Activated T-cell treated with anti-CD3 and anti-CD28 coated beads, Interleukin-2, amount 50 U/mL, for 4 hours (primary cell): Measurements from ENCODE around the gene USP13. TPM values are rescaled to one million over a fixed set of nuclear protein-coding genes. Genes with fewer than 3 reads are reported as not detected.

Experiments
- ATAC-seq, 2 donors: fragments of 200-7000 bp; cut with Tn5 transposase; one replicate each; pipeline ENCODE4 v1.10.0; 2021
- DNase-seq: peaks from one replicate; pipeline ENCODE4 v3.0.0-alpha.2; 2020
- H3K27me3 Mint-ChIP-seq: one replicate; pipeline ENCODE4 v1.8.0; 2021; ENCODE audit warnings: low read depth, mixed read lengths
- H3K36me3 Mint-ChIP-seq: one replicate; pipeline ENCODE4 v1.8.0; 2022; ENCODE audit warnings: mixed read lengths; ENCODE audit not compliant: insufficient read depth
- H3K4me1 Mint-ChIP-seq: one replicate; pipeline ENCODE4 v1.8.0; 2021; ENCODE audit warnings: low read depth, mixed read lengths
- H3K4me3 Mint-ChIP-seq: one replicate; pipeline ENCODE4 v1.8.0; 2021; ENCODE audit warnings: mild to moderate bottlenecking, moderate library complexity, mixed read lengths
- H3K9me3 Mint-ChIP-seq: one replicate; pipeline ENCODE4 v1.8.0; 2021; ENCODE audit warnings: mixed read lengths
- total RNA-seq, 3 donors: library from RNA; stranded (reverse); gene quantifications; one replicate each; pipeline ENCODE4 v1.2.1, GENCODE V29; 2021

Gene USP13
- total RNA-seq, 3 donors from 2014 or later, result 6.6 to 9.7 (median 9.1) TPM

DNA sequence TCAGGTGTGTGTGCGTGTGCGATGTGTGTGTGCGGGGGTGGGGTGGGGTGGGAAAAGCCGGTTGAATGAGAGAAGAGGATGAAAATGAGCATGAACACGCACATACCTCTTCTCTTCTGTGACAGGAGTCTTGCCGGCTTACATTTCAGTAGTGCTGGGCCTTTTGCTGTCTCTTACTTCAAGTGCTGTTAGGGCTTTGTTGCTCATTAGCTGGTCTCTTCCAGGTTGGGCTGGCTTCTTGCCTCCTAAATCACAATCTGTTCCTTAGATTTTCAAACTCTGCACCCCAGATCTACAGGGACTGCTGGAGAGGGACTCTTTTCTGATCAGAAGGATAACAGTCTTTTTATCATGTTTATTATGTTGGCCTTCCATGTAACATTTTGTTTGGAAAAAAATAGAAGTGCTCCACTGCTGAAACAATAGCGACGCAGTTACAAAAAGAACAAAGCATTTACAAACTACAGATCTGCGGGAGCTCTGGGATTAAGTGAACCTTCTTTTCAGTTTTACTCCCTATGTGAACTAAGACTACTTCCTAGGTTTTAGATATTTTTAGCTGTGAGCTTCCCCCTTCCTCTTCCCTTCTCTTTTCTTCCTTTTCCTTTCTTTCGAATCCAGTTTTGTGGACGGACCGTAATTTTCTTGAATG lies 48.5 kb downstream of the USP13 start:
- Mint-ChIP-seq H3K4me1 (no peaks in the 10 kb centered on the region), H3K27me3 (no peaks in the 10 kb centered on the region), H3K9me3 (no peaks in the 10 kb centered on the region), H3K36me3 (peaks cover 13% of the 10 kb centered on the region), H3K4me3 (no peak overlapping the region)
- DNase-seq, result no peak
- no peak for ATAC-seq

DNA sequence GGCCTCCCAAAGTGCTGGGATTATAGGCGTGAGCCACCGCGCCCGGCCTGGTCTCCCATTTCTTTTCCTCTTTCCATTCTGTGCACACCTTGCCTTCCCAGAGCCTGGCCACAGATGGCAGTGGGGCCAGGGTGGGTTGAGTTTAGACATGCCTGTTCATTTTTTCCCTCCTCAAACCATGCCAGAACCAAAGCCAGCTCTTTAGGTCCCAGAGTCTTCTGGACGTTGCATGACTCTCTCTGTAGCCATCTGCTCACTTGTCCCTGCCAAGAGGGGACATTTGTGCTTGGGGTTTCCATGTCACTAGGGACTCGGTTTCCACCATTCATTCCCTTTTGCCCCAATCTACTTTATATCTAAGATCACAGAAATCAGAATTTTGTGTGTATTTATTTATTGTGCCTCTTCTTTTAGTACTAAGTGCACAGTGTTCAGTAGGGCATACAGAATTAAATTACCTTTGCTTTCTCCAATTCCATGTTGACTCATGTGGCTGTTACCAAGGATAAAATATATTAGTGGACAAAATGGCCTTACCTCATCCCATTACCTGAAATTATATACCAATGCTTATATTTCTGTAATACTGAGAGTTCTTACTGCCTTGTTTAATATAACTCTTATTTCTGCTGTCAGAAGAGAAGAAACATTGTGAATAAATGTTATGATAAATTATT lies 49.6 kb downstream of the USP13 start:
- H3K4me3 Mint-ChIP-seq, result no peak overlapping the region
- ATAC-seq, result no peak
- peaks cover 17% of the 10 kb centered on the region for H3K36me3 Mint-ChIP-seq
- DNase-seq, result no peak
- no peaks in the 10 kb centered on the region for H3K4me1 Mint-ChIP-seq
- H3K9me3 Mint-ChIP-seq, result no peaks in the 10 kb centered on the region
- H3K27me3 Mint-ChIP-seq, result no peaks in the 10 kb centered on the region

DNA sequence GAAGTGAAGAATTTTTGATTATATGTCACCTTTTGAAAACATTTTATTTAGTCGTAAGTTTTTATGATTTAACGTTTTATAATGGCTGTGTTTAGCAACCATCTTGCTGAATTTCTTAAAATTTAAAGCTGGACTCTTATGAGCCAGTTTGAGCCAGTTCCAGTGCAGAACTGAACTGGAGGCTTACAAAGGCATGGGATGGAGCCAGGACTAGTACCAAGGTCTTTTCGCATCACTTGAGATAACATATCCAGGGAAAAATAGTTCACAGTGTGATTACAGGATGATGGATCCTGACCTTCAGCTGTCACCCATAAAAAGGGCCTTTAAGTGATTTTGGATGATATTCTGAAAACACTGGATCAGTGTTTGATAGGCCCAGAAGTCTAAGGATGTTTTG lies 51.0 kb downstream of the USP13 start:
- no peaks in the 10 kb centered on the region for H3K9me3 Mint-ChIP-seq
- no peaks in the 10 kb centered on the region for H3K4me1 Mint-ChIP-seq
- no peak overlapping the region for H3K4me3 Mint-ChIP-seq
- ATAC-seq (no peak), DNase-seq (no peak)
- H3K36me3 Mint-ChIP-seq, result peaks cover 26% of the 10 kb centered on the region
- H3K27me3 Mint-ChIP-seq, result no peaks in the 10 kb centered on the region

DNA sequence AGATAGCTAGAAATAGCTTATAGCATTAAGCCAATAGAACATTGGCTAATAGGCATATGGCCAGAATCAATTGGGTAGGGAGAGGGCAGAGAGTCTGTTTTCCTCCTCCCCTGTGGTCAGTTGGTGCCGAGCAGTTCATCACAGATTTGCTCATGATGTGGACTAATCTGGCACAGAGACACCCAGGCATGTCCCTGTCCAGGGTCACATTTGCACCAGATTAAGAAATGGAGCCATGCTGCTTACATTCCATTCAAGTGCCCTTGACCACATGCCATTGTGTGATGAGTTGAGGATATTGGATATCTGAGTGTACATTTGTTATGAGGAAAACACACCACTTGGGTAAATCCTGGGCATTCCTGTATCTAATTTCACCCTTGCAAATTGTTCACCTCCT lies 53.4 kb downstream of the USP13 start:
- no peaks in the 10 kb centered on the region for H3K27me3 Mint-ChIP-seq
- no peaks in the 10 kb centered on the region for H3K4me1 Mint-ChIP-seq
- H3K4me3 Mint-ChIP-seq, result no peak overlapping the region
- peaks cover 42% of the 10 kb centered on the region for H3K36me3 Mint-ChIP-seq
- ATAC-seq (no peak), DNase-seq (no peak)
- H3K9me3 Mint-ChIP-seq, result no peaks in the 10 kb centered on the region

DNA sequence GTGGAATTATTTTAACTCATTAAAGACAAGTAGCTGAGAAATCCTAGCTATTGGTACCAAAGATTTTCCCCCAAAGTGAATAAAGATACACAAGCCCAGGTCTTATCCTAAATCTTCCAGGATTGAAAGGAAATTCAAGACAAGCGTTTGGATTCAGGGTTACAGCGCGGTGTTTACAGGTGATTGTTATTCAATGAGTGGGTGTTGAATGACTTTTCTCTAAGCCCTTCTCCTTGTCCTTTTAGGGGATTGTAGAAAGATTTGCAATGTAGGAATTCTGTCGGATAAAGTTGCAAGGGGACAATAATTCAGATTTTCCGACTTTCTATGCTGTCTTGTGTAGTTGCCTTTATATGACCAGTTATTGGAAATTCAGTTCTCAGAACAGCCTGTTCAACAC lies 57.2 kb downstream of the USP13 start:
- no peaks in the 10 kb centered on the region for H3K27me3 Mint-ChIP-seq
- H3K4me3 Mint-ChIP-seq, result no peak overlapping the region

DNA sequence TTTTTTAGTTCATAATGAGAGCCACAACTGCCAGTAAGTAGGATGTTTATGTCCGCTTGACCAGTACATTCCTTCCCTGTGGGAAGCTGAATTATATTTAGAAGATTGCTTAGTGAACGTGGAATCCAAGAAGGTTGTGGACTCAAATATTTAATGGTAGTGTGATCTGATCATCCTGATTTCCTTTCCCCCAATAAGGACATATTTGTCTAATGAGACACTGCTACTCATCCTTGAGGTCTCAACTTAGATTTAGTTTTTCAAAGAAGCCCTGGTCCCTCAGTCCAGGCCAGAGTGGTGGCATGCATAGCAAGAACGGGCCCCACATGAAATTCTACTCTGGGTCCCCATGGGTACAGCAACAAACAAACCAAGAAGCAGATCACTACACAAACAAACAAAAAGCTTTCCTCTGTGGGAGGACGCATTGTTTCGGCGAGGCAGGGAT lies 60.8 kb downstream of the USP13 start:
- Mint-ChIP-seq H3K9me3 (no peaks in the 10 kb centered on the region), H3K36me3 (peaks cover 19% of the 10 kb centered on the region)

More for the DNA sequence above, 57.2 kb downstream of the USP13 start:
- no peaks in the 10 kb centered on the region for H3K9me3 Mint-ChIP-seq
- ATAC-seq (no peak), DNase-seq (no peak)
- peaks cover 28% of the 10 kb centered on the region for H3K36me3 Mint-ChIP-seq
- no peaks in the 10 kb centered on the region for H3K4me1 Mint-ChIP-seq

DNA sequence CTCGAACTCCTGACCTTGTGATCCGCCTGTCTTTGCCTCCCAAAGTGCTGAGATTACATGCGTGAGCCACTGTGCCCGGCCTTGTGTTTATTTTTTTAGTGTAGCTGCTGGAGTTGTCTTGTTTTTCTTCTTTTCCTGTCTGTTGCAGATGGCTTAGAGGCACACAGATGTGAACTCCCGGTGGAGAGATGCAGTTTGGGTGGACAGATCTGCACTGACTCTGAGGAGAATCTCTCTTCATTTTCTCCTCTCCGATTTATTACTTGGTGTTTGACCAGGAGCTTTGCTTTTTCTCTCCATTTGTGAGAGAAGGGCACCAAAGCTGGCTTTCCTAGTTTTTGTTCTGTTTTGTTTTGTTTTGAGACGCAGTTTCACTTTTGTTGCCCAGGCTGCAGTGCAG lies 62.7 kb downstream of the USP13 start:
- no peak for ATAC-seq
- Mint-ChIP-seq H3K4me3 (no peak overlapping the region), H3K36me3 (peaks cover 10% of the 10 kb centered on the region), H3K4me1 (no peaks in the 10 kb centered on the region), H3K9me3 (no peaks in the 10 kb centered on the region), H3K27me3 (no peaks in the 10 kb centered on the region)
- DNase-seq, result no peak

More for the DNA sequence above, 60.8 kb downstream of the USP13 start:
- DNase-seq (no peak), ATAC-seq (no peak)
- Mint-ChIP-seq H3K4me1 (no peaks in the 10 kb centered on the region), H3K4me3 (no peak overlapping the region), H3K27me3 (no peaks in the 10 kb centered on the region)

DNA sequence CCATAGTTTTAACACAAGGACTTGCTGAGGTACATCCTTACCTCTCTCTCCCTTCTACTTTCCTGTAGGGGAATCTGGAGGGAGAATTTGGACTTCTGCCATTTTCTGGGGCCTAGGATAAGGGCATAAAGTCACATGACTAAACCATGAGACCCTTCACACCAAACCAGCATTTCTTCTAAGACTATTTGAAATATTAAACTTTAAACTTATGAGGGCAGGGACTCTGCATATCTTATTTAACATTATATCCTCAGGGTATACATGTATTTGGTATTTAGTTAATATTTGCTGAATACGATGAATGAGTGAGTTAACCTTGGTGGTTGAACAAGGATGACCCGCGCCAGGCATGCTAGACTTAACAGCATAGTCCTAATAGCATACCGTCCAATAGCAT lies 63.4 kb downstream of the USP13 start:
- DNase-seq (no peak), ATAC-seq (no peak)
- H3K4me3 Mint-ChIP-seq, result no peak overlapping the region
- no peaks in the 10 kb centered on the region for H3K9me3 Mint-ChIP-seq
- peaks cover 10% of the 10 kb centered on the region for H3K36me3 Mint-ChIP-seq
- no peaks in the 10 kb centered on the region for H3K27me3 Mint-ChIP-seq
- no peaks in the 10 kb centered on the region for H3K4me1 Mint-ChIP-seq

DNA sequence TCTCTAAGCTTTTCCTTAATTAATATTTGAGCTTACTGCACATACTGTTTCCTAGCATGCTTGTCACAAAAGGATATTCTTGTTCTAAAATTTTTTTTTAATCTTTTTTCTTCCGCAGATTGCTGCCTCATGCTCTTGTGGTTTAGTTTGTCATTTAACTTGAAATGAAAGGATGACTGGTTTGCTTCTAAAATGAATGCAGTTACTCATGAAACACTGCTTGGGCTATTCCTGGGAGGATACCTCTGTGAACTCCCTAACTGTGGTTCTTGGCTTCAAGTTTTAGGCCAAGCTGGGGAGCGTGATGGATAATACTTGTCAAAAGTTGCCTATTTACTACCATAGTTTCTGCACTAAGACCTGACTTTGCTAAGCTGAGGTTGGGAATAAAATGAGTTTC lies 64.0 kb downstream of the USP13 start:
- DNase-seq, result no peak
- Mint-ChIP-seq H3K36me3 (peaks cover 16% of the 10 kb centered on the region), H3K9me3 (no peaks in the 10 kb centered on the region), H3K4me1 (no peaks in the 10 kb centered on the region), H3K4me3 (no peak overlapping the region), H3K27me3 (no peaks in the 10 kb centered on the region)
- ATAC-seq, result no peak

DNA sequence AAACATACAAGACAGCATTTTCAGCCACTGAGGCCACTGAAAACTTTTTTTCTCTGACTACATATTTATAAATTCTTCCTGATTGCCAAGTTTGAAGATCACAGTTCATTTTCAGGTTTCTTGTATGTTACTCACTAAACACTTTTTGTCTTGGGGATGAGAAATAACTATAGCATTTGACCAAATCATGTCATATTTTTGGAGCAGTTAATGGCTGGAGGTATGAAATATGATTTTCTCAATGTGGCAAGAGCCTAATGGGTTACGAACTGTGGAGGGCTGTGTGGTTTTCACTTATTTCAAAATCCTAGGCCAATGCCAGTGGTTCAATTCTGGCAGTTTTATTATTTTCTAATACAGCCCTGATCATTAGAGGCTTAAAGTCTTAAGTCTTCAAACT lies 64.4 kb downstream of the USP13 start:
- Mint-ChIP-seq H3K9me3 (no peaks in the 10 kb centered on the region), H3K36me3 (peaks cover 17% of the 10 kb centered on the region), H3K27me3 (no peaks in the 10 kb centered on the region), H3K4me1 (no peaks in the 10 kb centered on the region), H3K4me3 (no peak overlapping the region)
- no peak for ATAC-seq
- no peak for DNase-seq

DNA sequence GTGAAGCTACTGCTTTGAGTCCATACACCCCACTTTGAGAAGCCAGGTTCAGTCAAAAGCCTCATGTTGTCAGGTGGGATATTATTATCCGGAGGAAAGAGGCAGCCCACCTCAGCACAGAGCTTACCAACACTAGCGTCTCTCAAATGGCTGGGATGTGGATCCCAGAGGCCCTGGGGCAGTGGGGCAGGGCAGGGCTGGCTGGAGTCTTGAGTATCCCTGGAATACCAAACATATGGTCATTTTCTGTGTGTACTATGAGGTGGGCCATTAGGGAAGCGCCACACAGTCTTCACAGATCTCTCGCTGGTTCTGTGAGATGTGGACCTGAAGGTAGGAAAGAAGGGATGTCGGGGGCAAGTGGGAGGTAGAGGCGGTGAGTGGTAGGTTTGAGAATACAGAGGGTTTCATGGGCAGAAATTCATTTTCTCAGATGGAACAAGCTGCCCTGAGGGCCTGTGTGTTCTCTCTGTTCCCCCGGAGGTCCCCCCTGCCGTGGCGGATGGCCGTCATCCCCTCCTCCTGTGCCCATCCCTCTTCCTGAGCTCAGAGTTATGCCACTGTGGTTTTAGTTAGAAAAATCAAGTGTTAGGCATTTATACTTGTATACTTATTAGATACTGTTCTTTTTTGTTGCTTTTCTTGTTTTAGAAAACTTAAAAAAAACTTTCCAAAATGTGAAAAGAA lies 66.4 kb downstream of the USP13 start:
- peaks cover 24% of the 10 kb centered on the region for H3K36me3 Mint-ChIP-seq
- H3K9me3 Mint-ChIP-seq, result no peaks in the 10 kb centered on the region
- no peak for ATAC-seq
- no peaks in the 10 kb centered on the region for H3K27me3 Mint-ChIP-seq
- H3K4me1 Mint-ChIP-seq, result no peaks in the 10 kb centered on the region
- DNase-seq, result no peak
- H3K4me3 Mint-ChIP-seq, result no peak overlapping the region

DNA sequence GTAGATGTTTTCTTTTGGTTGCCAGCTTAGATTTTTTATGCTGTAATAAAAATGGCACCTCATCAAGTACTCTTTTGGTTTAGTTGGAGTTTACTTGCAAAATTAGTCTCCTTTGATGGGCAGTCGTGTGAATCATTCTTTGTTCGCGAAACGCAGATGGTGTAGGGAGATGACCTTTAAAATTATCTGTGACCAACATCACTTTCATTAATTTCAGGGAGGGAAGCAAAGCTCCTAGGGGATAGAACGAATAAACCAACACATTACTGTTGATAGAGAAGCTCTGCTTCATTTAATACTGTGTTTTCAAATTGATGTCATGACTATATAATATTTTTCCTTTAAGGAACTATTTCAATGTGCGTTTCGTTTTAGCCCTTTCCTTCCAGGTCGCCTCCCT lies 67.4 kb downstream of the USP13 start:
- Mint-ChIP-seq H3K36me3 (peaks cover 25% of the 10 kb centered on the region), H3K27me3 (no peaks in the 10 kb centered on the region), H3K4me1 (no peaks in the 10 kb centered on the region), H3K4me3 (no peak overlapping the region), H3K9me3 (no peaks in the 10 kb centered on the region)
- ATAC-seq (no peak), DNase-seq (no peak)

DNA sequence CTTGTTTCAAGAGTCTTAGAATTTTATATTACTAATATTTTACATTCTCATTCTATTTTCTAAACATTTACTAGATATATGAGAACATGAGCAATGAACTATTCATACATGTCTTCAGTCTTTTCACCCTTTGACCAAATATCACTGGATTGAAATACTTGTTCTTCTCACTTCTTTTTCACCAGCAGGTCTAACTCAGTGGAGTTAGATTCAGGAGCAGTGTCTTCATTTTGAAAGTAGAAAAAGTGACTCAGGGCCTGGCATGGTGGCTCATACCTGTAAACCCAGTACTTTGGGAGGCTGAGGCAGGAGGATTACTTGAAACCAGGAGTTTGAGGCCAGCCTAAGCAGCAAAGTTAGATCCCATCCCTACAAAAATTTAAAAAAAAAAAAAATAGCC lies 70.8 kb downstream of the USP13 start:
- Mint-ChIP-seq H3K4me1 (no peaks in the 10 kb centered on the region), H3K36me3 (peaks cover 34% of the 10 kb centered on the region), H3K27me3 (no peaks in the 10 kb centered on the region), H3K9me3 (no peaks in the 10 kb centered on the region), H3K4me3 (no peak overlapping the region)
- no peak for ATAC-seq
- DNase-seq, result no peak

DNA sequence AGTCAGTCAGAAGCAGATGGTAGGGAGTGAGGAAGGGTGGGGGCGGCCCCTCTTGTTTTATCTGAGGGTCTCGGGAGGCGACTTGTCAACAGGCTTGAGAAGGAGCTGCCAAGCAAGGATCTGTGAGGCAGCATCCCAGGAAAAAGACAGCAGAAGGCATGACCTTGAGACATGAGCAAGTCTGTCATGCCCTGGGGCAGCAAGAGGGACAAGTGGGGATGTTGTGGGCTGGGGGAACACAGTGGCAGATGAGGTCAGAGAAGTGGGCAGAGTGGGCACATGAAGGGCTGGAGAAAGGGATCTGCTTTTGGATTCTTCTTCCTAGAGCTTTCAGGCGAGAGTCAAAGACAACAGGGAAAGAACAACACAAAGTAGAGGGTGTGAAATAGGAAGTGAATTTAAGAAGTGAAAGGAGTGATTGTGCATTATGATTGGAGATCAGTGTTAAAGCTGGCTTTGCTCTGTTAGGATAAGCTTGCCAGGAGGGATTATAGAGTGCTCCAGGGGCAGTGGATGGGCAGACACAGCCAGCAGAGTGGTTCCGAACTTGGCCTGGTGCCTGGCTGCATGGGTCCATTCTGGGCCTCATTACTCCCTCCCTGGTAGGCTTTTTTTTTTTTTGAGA lies 73.3 kb downstream of the USP13 start:
- Mint-ChIP-seq H3K27me3 (no peaks in the 10 kb centered on the region), H3K4me1 (no peaks in the 10 kb centered on the region), H3K9me3 (no peaks in the 10 kb centered on the region), H3K36me3 (peaks cover 34% of the 10 kb centered on the region), H3K4me3 (no peak overlapping the region)
- ATAC-seq (no peak), DNase-seq (no peak)
